Activated CD4-positive, alpha-beta T cell treated with anti-CD3 and anti-CD28 coated beads for 4 hours (primary cell): ENCODE results near the gene SZT2.
"Not testable (repeated sequence)": the region's sequence is repeated elsewhere in the genome, so short reads cannot be mapped to it uniquely, and the experiment has no call there.

ENCODE experiments used
- DNase-seq, 2 donors: peaks; one replicate each; pipeline ENCODE4 v3.0.0-alpha.2; 2020

SZT2 gene

DNA sequence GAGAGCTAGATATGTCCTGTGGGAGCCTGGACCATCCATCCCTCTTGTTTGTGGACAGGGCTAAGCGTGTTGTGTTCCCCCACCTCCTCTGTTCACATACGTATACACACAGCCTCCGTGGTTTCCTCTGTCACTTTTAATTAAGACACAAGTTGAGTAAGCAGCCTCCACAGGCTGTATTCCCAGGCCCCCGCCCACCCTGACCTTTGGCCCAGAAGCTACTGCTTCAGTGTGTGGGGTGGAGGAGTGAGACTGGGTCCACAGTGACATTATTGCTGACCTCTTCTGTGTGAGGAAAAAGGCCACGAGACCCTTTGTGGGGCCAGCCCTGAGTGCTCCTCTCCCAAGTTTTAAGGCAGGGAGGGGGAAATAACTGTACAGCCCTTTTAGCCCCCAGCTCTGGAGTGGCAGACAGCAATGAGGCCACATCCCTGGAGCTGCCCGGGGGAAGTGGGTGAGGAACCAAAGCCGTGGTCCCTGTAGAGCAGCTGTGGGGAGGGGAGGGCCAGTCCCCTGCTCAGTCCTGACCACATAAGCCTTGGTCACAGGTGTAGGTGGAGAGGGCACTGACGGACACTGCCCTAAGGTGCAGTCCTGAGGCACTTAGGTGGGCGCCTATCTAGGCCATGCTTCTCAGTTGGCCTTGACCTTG lies 26.3 kb upstream of the SZT2 start:
- DNase-seq: no peak

GRCh38 chr1:43363935-43364525 lies 25.7 kb upstream of the SZT2 start:
- DNase-seq: no peak

- DNase-seq: no peak
Measured at GRCh38 chr1:43365678-43366077, 24.0 kb upstream of the SZT2 start.

GRCh38 chr1:43366179-43366578 lies 23.5 kb upstream of the SZT2 start:
- peak in 1 of 2 donors; percentile 20 for DNase-seq

DNA sequence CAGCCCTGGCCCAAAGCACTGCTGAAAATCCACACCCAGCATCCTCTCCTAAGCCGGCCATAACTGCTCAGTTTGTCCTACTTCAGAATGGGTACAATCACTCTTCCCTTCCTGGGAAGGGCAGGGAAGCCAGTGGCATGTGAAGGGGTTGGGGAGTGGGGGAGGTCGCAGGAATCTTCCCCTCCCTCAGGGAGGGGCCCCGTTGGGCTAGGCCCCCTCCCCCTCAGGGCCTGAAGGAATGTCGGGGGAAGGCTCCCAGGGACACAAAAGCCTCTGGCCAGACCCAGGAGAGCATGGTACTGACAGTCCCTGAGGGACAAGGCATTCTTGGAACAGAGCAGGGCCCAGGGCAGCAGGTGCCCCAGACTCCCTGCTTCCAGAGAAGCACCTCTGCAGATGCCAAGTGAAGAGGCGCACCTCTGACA lies 23.1 kb upstream of the SZT2 start:
- no peak for DNase-seq

- peak; percentile 37 to 54 for DNase-seq
Measured at GRCh38 chr1:43367026-43367903, 22.4 kb upstream of the SZT2 start.

GRCh38 chr1:43367904-43368645 lies 21.6 kb upstream of the SZT2 start, which contains the start of gene ELOVL1:
TSS of gene ELOVL1 (minus strand) at chr1:43368011. CDS start at chr1:43365609, 2,402 bp downstream.
- peak; percentile 78 to 81 for DNase-seq

DNA sequence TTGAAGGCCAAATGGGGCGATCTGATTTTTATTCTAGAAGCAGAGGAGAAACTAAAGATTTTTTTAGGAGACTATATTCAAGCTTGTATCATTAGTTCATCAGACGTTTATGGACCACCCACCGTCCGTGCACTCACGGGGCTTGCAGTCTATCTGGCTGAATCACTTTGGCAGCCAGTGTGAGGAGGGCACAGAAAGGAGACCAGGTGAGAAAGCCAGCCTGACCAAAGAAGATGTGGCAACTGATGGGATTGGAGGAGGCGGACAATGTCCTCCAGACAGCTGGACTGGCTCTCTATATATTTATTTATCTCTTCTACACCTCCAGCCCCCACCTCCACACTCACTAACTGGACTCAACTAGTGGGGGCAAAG lies 21.1 kb upstream of the SZT2 start:
- no peak for DNase-seq

DNA sequence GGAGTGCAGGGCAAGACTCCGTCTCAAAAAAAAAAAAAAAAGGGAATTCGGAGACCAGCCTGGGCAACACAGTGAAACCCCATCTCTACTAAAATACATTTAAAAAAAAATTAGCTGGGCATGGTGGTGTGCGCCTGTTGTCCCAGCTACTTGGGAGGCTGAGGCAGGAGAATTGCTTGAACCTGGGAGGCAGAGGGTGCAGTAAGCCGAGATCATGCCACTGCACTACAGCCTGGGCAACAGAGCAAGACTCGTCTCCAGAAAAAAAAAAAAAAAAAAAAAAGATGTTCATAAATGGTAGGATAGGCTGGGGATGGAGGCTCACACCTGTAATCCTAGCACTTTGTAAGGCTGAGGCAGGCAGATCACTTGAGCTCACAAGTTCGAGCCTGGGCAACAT lies 19.9 kb upstream of the SZT2 start:
- DNase-seq: not testable (repeated sequence)

GRCh38 chr1:43370564-43370963 lies 19.1 kb upstream of the SZT2 start:
- no peak for DNase-seq

- no peak for DNase-seq
Measured at GRCh38 chr1:43372172-43372571, 17.5 kb upstream of the SZT2 start.

DNA sequence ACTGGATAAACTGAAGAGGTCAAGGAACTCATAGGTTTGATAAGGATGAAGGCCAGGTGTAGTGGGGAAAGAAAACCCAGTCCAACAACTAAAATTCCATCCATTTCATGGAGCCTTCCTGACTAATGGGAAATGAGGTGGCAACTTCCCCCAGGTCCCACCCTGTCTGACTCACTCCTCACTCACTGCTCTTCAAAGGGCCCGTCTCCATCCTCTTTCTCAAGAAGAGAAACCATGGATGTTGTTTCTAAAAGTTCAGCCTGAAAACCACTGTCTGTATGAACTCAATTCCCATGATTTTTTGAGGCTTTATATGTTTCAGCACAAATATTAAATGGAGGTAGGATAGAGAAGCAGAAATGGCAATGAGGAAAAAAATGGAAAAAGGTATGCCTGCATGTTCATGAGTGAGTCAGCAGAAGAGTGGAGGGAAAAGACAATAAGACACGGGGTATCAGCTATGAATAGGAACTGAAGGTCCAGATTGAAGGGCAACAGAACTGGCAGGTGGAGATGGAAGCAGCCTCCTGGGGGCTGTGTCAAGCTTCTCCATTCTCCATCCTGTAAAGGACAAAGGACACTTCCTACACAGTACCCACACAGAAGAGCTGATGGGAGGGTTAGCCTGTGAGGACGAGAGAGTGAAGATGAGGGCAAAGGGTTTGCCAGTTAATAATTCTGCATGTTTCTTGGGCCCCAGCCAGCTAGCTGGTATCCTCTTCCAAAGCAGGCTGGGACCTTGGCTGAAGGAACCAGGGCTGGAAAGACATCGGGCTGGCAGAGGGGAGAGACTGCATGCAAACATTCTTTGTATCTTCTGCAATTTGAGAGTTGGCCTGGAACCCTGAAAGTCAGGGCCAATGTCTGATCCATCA lies 16.4 kb upstream of the SZT2 start:
- no peak for DNase-seq

GRCh38 chr1:43376723-43377235 lies 12.9 kb upstream of the SZT2 start:
- no peak for DNase-seq

DNA sequence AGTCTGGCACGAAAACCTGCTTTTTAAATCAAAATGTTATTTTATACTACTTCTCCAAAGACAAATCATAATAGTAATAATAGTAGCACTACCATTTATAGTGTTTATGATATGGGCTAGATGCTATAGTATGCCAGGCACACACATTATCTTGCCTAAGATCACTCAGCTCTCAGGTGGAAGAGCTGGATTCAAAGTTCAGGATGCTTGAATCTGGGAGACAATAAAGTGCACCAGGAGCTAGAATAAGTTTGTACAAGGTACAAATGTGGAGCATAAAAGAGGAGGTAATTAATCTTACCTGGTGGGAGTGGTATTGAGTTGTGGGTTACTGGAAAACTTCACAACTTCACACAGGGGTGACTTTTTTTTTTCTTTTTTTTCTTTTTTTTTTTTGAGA lies 11.9 kb upstream of the SZT2 start:
- DNase-seq: no peak

GRCh38 chr1:43379476-43379875 lies 10.2 kb upstream of the SZT2 start:
- no peak for DNase-seq

GRCh38 chr1:43381612-43382011 lies 8.1 kb upstream of the SZT2 start:
- no peak for DNase-seq

GRCh38 chr1:43382027-43382779 lies 7.5 kb upstream of the SZT2 start:
- DNase-seq: no peak

DNA sequence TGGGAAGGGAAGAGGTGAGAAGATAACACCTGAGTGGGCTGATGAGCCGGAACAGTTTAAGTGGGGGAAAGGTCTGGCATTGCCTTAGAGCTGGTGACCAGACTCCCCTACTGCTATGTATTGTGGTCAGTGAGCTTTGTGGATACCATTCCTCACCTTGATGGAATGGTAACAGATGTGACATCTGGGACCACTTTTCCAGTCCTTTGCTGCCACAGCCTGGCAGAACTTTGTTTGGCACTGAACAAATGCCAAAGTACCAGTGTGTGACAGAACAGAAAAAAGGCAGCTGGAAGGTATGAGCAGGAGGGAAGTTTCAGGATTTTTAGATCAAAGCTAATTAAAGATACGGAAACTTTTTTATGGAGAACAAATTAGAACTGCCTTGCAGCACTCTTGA lies 6.2 kb upstream of the SZT2 start:
- no peak for DNase-seq

DNA sequence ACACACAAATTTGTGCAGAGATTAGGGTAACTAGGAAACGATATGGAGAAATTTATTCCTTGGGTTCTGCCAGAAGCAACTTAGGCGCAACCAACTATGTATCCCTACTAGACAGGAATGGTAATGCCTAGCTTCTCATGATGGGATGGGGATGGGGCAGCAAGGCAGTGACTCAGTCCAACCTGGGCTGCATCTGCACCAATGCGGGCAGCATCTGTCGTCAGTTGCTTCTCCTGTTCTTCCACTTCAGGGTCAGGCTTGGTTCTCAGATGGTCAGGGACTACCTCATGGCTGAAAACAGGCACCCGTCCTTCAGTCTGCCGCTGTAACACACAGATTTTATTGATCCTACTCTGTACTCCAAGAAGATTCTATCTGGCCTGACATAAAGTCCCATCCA lies 3.0 kb upstream of the SZT2 start:
- DNase-seq: no peak

DNA sequence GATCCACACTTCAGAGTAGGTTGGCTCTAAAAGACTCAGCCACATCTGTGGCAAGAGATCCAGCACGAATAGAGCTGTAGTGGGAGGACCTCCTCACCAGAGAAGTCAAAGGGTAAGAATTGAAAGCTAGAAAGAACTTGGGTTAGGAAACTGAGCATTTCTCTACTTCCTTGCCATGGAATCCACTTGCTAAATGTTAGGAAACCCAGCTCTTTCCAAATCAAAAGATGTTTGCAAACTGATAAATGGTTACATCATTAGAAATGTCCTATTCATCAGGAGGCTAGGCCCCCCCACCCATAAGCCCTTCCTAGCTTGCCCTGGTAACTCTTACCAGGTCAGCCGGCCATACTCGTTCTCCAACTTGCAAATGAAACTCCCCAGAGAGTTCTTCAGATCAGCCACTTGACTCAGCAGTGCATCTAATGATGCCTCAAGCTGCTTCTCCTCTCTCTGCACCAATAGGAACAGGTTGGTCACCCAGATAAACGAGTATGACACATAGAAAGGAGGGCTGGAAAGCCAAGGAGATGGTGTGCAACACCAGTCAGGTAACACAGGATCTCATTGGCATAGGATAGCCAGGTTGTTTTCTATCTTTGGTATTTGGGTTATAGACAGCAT lies 1.6 kb upstream of the SZT2 start:
- DNase-seq: no peak

DNA sequence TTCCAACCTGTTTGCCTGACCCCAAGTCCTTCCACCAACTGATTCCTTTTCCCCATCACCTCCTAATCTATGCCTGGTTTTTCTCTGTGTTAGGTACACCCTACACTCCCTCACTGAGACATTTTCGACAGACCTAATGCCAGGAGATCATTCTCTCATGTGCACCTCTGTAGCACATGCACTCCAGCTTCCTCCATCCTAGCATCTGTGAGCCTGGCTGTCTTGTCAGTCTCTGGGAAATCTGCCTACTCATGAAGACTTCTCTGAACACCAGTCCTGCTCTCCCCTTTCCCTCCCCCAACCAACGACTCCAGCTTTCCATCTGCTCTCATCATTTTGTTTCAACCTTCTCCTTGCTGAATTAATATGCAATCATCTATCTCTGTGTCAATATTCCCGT lies 1.1 kb upstream of the SZT2 start:
- no peak for DNase-seq
